ENCODE results near the gene TOMM40. TPM values are rescaled to one million over a fixed set of nuclear protein-coding genes. Genes with fewer than 3 reads are reported as not detected.
A peak's percentile ranks its signal among the peaks of the same experiment; 100 is the strongest.
"Not testable (repeated sequence)": the region's sequence is repeated elsewhere in the genome, so short reads cannot be mapped to it uniquely, and the experiment has no call there.

TOMM40 gene
- total RNA-seq, 4 donors from 2014 or later, result 29.1 to 49.9 (median 41.0) TPM

- no peak overlapping the region for H3K4me3 ChIP-seq
- H3K27ac ChIP-seq (replicated peaks in 1 of 4), result no peak overlapping the region
- peaks cover 0 to 16% (median 8%) of the 10 kb centered on the region in 4 donors for H3K4me1 ChIP-seq
- H3K36me3 ChIP-seq, result peaks cover 42 to 81% (median 79%) of the 10 kb centered on the region in 4 donors
- no peak for DNase-seq (ENCODE audit: extremely low spot score)
- TF ChIP-seq POLR2AphosphoS5 (IDR thresholded peaks at IDR 0.05), result no peak
- TF ChIP-seq POLR2A (IDR thresholded peaks at IDR 0.05; ENCODE audit: low read depth), result no peak
- no peak for TF ChIP-seq EP300 (IDR thresholded peaks at IDR 0.05)
- no peak for TF ChIP-seq CTCF (IDR thresholded peaks at IDR 0.05)
- intact Hi-C loops (cut with DNase I), result no loop called here
- H3K9me3 ChIP-seq, result no peaks in the 10 kb centered on the region
- H3K27me3 ChIP-seq, result no peaks in the 10 kb centered on the region
- WGBS, result 81% methylated on average over 3 of the region's 5 CpGs
Observed at GRCh38 chr19:44876930-44877535, 14.0 kb upstream of the TOMM40 start.

GRCh38 chr19:44878120-44878865 is 12.8 kb upstream of the TOMM40 start:
- Histone ChIP-seq H3K36me3 (peaks cover 29 to 77% (median 71%) of the 10 kb centered on the region in 4 donors), H3K27ac (replicated peaks in 1 of 4) (no peak overlapping the region), H3K4me3 (no peak overlapping the region), H3K27me3 (no peaks in the 10 kb centered on the region), H3K4me1 (peaks cover 0 to 14% (median 8%) of the 10 kb centered on the region in 4 donors), H3K9me3 (no peaks in the 10 kb centered on the region)
- DNase-seq (ENCODE audit: extremely low spot score), result no peak
- TF ChIP-seq CTCF (IDR thresholded peaks at IDR 0.05), result no peak
- TF ChIP-seq POLR2AphosphoS5 (IDR thresholded peaks at IDR 0.05), result no peak
- no peak for TF ChIP-seq POLR2A (IDR thresholded peaks at IDR 0.05; ENCODE audit: low read depth)
- TF ChIP-seq EP300 (IDR thresholded peaks at IDR 0.05), result no peak
- 81% methylated on average over 26 of the region's 26 CpGs for WGBS
- intact Hi-C loops (cut with DNase I), result no loop called here

- no peak for DNase-seq (ENCODE audit: extremely low spot score)
- Histone ChIP-seq H3K4me1 (peaks cover 0 to 14% (median 8%) of the 10 kb centered on the region in 4 donors), H3K27me3 (no peaks in the 10 kb centered on the region), H3K4me3 (no peak overlapping the region), H3K27ac (replicated peaks in 1 of 4) (peak overlapping the region in 1 of 4 donors; percentile 10), H3K9me3 (no peaks in the 10 kb centered on the region), H3K36me3 (peaks cover 19 to 77% (median 69%) of the 10 kb centered on the region in 4 donors)
- TF ChIP-seq CTCF (IDR thresholded peaks at IDR 0.05) (no peak), POLR2A (IDR thresholded peaks at IDR 0.05; ENCODE audit: low read depth) (no peak), POLR2AphosphoS5 (IDR thresholded peaks at IDR 0.05) (no peak), EP300 (IDR thresholded peaks at IDR 0.05) (no peak)
- intact Hi-C loops (cut with DNase I), result no loop called here
- 76% methylated on average over 17 of the region's 18 CpGs for WGBS
Observed at GRCh38 chr19:44879309-44880065, 11.6 kb upstream of the TOMM40 start.

- no peaks in the 10 kb centered on the region for H3K27me3 ChIP-seq
- peaks cover 0 to 74% (median 66%) of the 10 kb centered on the region in 4 donors for H3K36me3 ChIP-seq
- intact Hi-C loops (cut with DNase I), result no loop called here
- H3K9me3 ChIP-seq, result no peaks in the 10 kb centered on the region
- WGBS, result 89% methylated on average over 15 of the region's 15 CpGs
- no peak for TF ChIP-seq POLR2AphosphoS5 (IDR thresholded peaks at IDR 0.05)
- TF ChIP-seq CTCF (IDR thresholded peaks at IDR 0.05), result no peak
- TF ChIP-seq EP300 (IDR thresholded peaks at IDR 0.05), result no peak
- no peak for TF ChIP-seq POLR2A (IDR thresholded peaks at IDR 0.05; ENCODE audit: low read depth)
- no peak overlapping the region for H3K27ac ChIP-seq (replicated peaks in 1 of 4)
- peaks cover 0 to 6% (median 0%) of the 10 kb centered on the region in 4 donors for H3K4me1 ChIP-seq
- no peak for DNase-seq (ENCODE audit: extremely low spot score)
- no peak overlapping the region for H3K4me3 ChIP-seq
Observed at GRCh38 chr19:44882063-44882462, 9.0 kb upstream of the TOMM40 start.

GRCh38 chr19:44882619-44883397 is 8.2 kb upstream of the TOMM40 start:
- H3K4me1 ChIP-seq; DNase-seq (ENCODE audit: extremely low spot score); H3K27me3 ChIP-seq; H3K9me3 ChIP-seq; H3K4me3 ChIP-seq; H3K27ac ChIP-seq (replicated peaks in 1 of 4); intact Hi-C loops (cut with DNase I): not testable (repeated sequence)
- WGBS, result 95% methylated on average over 19 of the region's 19 CpGs
- H3K36me3 ChIP-seq, result peaks cover under 1 to 74% (median 66%) of the 10 kb centered on the region in 4 donors

Data from esophagus muscularis mucosa (tissue), 4 donors.